Uterus (tissue), 4 donors: Measurements from ENCODE around the gene UNC13D. TPM values are rescaled to one million over a fixed set of nuclear protein-coding genes. Genes with fewer than 3 reads are reported as not detected.

Experiments
- DNase-seq, 2 donors: peaks; one replicate each; pipeline ENCODE4 v3.0.0-alpha.2; 2019 to 2020
- H3K27ac ChIP-seq, 2 donors: fragments of 200-600 bp; sonication (generic); 1 replicate in 1 of 2; 2 replicates in 1 of 2; pipeline ENCODE4 v1.5.1; 2016 to 2018
- H3K27me3 ChIP-seq, 2 donors: fragments of 200-600 bp; sonication (generic); one replicate each; pipeline ENCODE4 v1.5.1; 2018 to 2019; ENCODE audit warnings: control low read depth in 1 of 2
- H3K36me3 ChIP-seq, 2 donors: fragments of 200-600 bp; sonication (generic); one replicate each; pipeline ENCODE4 v1.5.1; 2019; ENCODE audit warnings: control low read depth in 1 of 2
- H3K4me1 ChIP-seq, 2 donors: fragments of 200-600 bp; sonication (generic); one replicate each; pipeline ENCODE4 v1.5.1; 2018 to 2019; ENCODE audit warnings: control low read depth in 1 of 2
- H3K4me3 ChIP-seq, 2 donors: fragments of 200-600 bp; sonication (generic); 1 replicate in 1 of 2; 2 replicates in 1 of 2; pipeline ENCODE4 v1.5.1; 2018 to 2019; ENCODE audit warnings: mild to moderate bottlenecking in 1 of 2
- H3K9me3 ChIP-seq, 2 donors: fragments of 200-600 bp; sonication (generic); one replicate each; pipeline ENCODE4 v1.5.1; 2019; ENCODE audit warnings: control low read depth in 1 of 2
- CTCF ChIP-seq, 4 experiments: fragments of 200-600 bp in 2 of 4; fragments of 450-650 bp in 2 of 4; sonication (generic) in 2 of 4; IDR thresholded peaks; one replicate each; pipeline ENCODE4 v1.5.1; 2016 to 2019; ENCODE audit warnings: antibody characterized with exemption in 4 of 4, mild to moderate bottlenecking in 2 of 4, moderate library complexity in 1 of 4
- POLR2A ChIP-seq, 2 donors: fragments of 450-650 bp; IDR thresholded peaks; one replicate each; pipeline ENCODE4 v1.6.1; 2016; ENCODE audit warnings: antibody characterized with exemption in 2 of 2, mild to moderate bottlenecking in 1 of 2, moderate library complexity in 1 of 2
- intact Hi-C: fragments of 100-400 bp; cut with DNase I; formaldehyde crosslinking; loops from one replicate; pipeline ENCODE4 v1.15.1; 2023; ENCODE audit warnings: low total_unique reads
- total RNA-seq, 4 donors: library from RNA; depleted of rRNA in 3 of 4; stranded (reverse); fragments of >200 nt in 3 of 4; gene quantifications; one replicate each; pipeline versions ENCODE4 v1.1.0 to v1.2.4, GENCODE V29; 2014 to 2023
- donor health status: DM: yes; HTN: yes; CAD: no.

Gene UNC13D
- total RNA-seq, 4 donors from 2014 or later, result 1.2 to 32.7 (median 11.8) TPM

DNA sequence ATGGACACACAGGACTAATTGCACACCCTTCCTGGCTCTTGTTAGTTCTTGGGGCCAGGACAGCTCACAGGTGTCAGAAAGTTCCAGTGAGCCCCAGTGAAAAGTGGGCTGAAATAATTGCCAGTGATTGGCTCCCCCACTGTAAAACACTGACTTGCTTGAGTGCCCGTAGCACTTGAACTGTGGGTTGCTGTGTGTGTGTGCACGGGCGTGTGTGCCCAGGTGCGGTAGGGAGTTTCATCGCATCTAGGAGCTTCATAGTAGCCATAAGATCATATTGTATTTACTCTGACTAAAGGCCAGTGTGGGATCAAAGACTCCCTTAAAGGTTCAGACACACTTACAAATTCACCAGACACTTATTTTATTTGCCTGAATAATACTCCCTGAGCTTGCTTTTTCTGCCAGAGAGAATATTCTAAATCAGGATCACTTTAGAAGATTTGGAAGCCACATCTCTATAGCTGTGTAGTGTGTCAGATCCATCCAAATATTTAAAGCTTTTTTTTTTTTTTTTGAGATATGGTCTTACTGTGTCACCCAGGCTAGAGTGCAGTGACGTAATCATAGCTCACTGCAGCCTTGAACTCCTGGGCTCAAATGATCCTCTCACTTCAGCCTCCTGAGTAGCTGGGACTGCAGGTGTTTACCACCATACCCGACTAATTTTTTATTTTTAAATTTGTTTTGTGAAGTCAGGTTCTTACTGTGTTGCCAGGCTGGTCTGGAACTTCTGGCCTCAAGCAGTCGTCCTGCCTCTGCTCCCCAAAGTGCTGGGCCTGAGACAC lies 48.2 kb downstream of the UNC13D start:
- no peaks in the 10 kb centered on the region for H3K9me3 ChIP-seq
- DNase-seq, result no peak
- intact Hi-C loops, result no loop called here
- H3K27ac ChIP-seq, result no peak overlapping the region
- no peaks in the 10 kb centered on the region for H3K4me1 ChIP-seq
- TF ChIP-seq CTCF (IDR thresholded peaks at IDR 0.05) (no peak), POLR2A (IDR thresholded peaks at IDR 0.05) (no peak)
- no peaks in the 10 kb centered on the region for H3K27me3 ChIP-seq
- no peak overlapping the region for H3K4me3 ChIP-seq
- no peaks in the 10 kb centered on the region for H3K36me3 ChIP-seq

- intact Hi-C loops, result no loop called here
- TF ChIP-seq POLR2A (IDR thresholded peaks at IDR 0.05) (no peak), CTCF (IDR thresholded peaks at IDR 0.05) (no peak)
- no peaks in the 10 kb centered on the region for H3K27me3 ChIP-seq
- H3K36me3 ChIP-seq, result no peaks in the 10 kb centered on the region
- H3K27ac ChIP-seq, result no peak overlapping the region
- H3K4me1 ChIP-seq, result no peaks in the 10 kb centered on the region
- H3K9me3 ChIP-seq, result no peaks in the 10 kb centered on the region
- DNase-seq, result no peak
- H3K4me3 ChIP-seq, result no peak overlapping the region
Measured at GRCh38 chr17:75793460-75793859, 50.7 kb downstream of the UNC13D start.

- TF ChIP-seq POLR2A (IDR thresholded peaks at IDR 0.05) (no peak), CTCF (IDR thresholded peaks at IDR 0.05) (no peak)
- H3K9me3 ChIP-seq, result no peaks in the 10 kb centered on the region
- H3K27me3 ChIP-seq, result no peaks in the 10 kb centered on the region
- peaks cover 5 to 6% of the 10 kb centered on the region in 2 donors for H3K4me1 ChIP-seq
- DNase-seq, result no peak
- H3K4me3 ChIP-seq, result no peak overlapping the region
- no peak overlapping the region for H3K27ac ChIP-seq
- H3K36me3 ChIP-seq, result no peaks in the 10 kb centered on the region
- intact Hi-C loops, result no loop called here
Measured at GRCh38 chr17:75791254-75791653, 53.0 kb downstream of the UNC13D start.

DNA sequence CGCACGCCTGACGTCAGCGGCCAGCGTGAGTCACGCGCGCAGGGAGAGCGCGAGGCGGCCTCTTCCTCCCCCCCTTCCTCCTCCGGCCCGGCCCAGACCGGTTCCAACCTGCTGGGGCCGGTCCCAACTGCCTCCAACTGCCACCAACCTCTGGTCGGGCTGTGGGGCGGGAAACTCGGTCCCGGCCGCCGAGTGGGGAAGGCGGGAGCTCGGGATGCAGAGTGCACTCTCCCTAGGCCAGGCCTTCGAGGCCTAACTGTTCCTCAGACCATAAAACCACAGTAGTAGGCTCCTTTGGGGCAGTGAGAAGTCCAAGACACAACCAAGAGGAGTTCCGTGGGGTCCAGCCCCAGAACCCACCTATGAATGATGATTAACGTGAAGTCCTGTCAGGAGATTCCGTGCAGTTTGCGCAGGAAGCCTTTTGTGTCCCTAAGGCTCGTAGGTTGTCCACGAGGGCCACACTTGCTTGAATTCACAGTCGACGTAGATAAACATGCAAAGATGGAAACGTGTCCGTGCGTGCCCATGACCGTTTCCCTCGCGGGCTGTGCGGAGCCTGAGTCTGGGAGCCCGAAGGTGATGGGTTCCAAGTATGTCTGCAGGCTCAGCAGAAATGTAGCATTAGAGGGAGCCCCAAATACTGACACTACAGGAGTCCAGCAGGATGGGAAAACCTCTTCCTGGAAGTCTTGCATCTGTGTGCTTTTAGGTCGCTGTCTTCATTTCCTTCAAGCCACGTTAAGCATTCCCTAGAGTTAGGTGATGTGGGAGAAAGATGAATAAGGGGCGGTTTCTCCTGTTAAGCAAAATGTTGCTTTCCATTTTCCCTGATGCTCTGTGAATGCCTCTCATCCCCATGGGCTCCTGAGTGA lies 59.0 kb downstream of the UNC13D start:
- Histone ChIP-seq H3K27ac (peak overlapping the region; percentile 99 to 100), H3K36me3 (no peaks in the 10 kb centered on the region), H3K4me1 (peaks cover 5 to 6% of the 10 kb centered on the region in 2 donors), H3K9me3 (no peaks in the 10 kb centered on the region), H3K4me3 (peak overlapping the region; percentile 75 to 79), H3K27me3 (no peaks in the 10 kb centered on the region)
- DNase-seq, result peak; percentile 88 to 94
- intact Hi-C loops, result no loop called here
- TF ChIP-seq POLR2A (IDR thresholded peaks at IDR 0.05) (peak; percentile 57 to 65), CTCF (IDR thresholded peaks at IDR 0.05) (no peak)
